Activated B cell treated with CpG ODN at 0.5 μM for 24 hours (primary cell): ENCODE results near the gene SPSB1. TPM values are rescaled to one million over a fixed set of nuclear protein-coding genes. Genes with fewer than 3 reads are reported as not detected.

ENCODE experiments used
- ATAC-seq: fragments of 200-7000 bp; cut with Tn5 transposase; one replicate; pipeline ENCODE4 v1.10.0; 2021; ENCODE audit warnings: low read depth, mild to moderate bottlenecking, moderate library complexity
- CTCF ChIA-PET: fragments of 350-600 bp; sonication (Branson Sonifier 250); formaldehyde crosslinking; loops from one replicate; lab custom pipeline; 2021; ENCODE audit warnings: antibody characterized with exemption; lab: Charles Lee
- POLR2A ChIA-PET: fragments of 350-600 bp; sonication (Branson Sonifier 250); formaldehyde crosslinking; loops from one replicate; lab custom pipeline; 2021; ENCODE audit warnings: antibody characterized with exemption; lab: Charles Lee
- DNase-seq: peaks from one replicate; pipeline ENCODE4 v3.0.0; 2022
- H3K27ac Mint-ChIP-seq: one replicate; pipeline ENCODE4 v1.8.0; 2020; ENCODE audit warnings: mixed read lengths
- H3K27me3 Mint-ChIP-seq: one replicate; pipeline ENCODE4 v1.8.0; 2021; ENCODE audit warnings: mixed read lengths
- H3K36me3 Mint-ChIP-seq: one replicate; pipeline ENCODE4 v1.8.0; 2021; ENCODE audit warnings: low read depth, mixed read lengths
- H3K4me1 Mint-ChIP-seq: one replicate; pipeline ENCODE4 v1.8.0; 2021; ENCODE audit warnings: mixed read lengths
- H3K4me3 Mint-ChIP-seq: one replicate; pipeline ENCODE4 v1.8.0; 2020; ENCODE audit warnings: mild to moderate bottlenecking, mixed read lengths
- H3K9me3 Mint-ChIP-seq: one replicate; pipeline ENCODE4 v1.8.0; 2020; ENCODE audit warnings: mixed read lengths
- CTCF ChIP-seq: fragments of 200-600 bp; IDR thresholded peaks from one replicate; pipeline ENCODE4 v1.8.0; 2022; ENCODE audit warnings: antibody characterized with exemption, mild to moderate bottlenecking
- intact Hi-C: fragments of 100-400 bp; cut with micrococcal nuclease; formaldehyde crosslinking; loops from one replicate; pipeline ENCODE4 v1.15.1; 2024
- total RNA-seq: library from RNA; stranded (reverse); gene quantifications from 2 replicates; pipeline ENCODE4 v1.2.3, GENCODE V29; 2022

SPSB1 gene
- total RNA-seq, 1 donor from 2014 or later = 6.1 TPM

DNA sequence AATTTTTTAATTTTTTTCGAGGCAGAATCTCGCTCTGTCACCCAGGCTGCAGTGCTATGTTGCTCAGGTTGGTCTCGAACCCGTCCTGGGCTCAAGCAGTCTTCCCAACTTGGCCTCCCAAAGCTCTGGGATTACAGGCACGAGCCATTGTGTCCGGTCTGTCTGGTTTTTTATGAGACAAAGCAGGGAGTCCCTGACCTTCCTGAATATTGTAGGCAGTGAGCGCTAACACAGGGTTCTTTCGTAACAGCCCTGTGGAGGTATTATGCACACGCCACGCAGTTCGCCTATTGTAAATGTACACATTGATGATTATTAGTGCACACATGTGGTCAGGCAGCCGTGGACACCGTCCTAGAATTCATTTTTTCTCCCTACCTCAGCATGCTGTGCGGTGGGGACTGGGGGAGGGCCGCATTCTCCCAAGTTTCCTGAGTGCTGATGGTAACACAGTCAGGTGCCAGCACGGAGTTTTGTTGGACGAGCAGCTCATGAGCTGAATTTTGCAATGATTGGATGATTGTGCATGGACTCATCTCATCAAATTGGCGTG is 19.6 kb downstream of the SPSB1 start:
- DNase-seq = no peak
- H3K9me3 Mint-ChIP-seq = no peaks in the 10 kb centered on the region
- CTCF ChIA-PET = no interaction called here
- H3K4me1 Mint-ChIP-seq = peaks cover 8% of the 10 kb centered on the region
- no peaks in the 10 kb centered on the region for H3K27me3 Mint-ChIP-seq
- H3K4me3 Mint-ChIP-seq = no peak overlapping the region
- H3K27ac Mint-ChIP-seq = no peak overlapping the region
- intact Hi-C loops = no loop called here
- no peak for TF ChIP-seq CTCF
- ATAC-seq = no peak
- POLR2A ChIA-PET = no interaction called here
- H3K36me3 Mint-ChIP-seq = no peaks in the 10 kb centered on the region

DNA sequence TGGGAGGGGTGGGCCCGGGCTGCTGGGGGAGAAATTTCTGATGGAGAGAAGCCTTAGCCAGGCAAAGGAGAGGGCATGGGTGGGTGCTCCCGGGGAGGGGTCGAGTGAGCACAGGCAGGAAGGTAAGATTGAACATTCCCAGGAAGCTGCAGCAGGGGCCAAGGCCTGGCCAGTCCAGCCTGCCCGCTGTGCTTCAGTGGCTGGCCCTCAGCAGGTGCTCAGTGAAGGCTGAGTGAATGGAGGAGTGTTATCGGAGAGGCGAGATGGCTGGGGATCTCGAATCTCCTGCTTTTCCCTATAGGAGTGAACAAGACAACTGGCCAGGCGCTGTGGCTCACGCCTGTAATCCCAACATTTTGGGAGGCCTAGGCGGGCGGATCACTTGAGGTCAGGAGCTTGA is 20.9 kb downstream of the SPSB1 start:
- TF ChIP-seq CTCF = no peak
- Mint-ChIP-seq H3K9me3 (no peaks in the 10 kb centered on the region), H3K36me3 (no peaks in the 10 kb centered on the region), H3K27me3 (no peaks in the 10 kb centered on the region), H3K27ac (no peak overlapping the region), H3K4me1 (peaks cover 14% of the 10 kb centered on the region), H3K4me3 (no peak overlapping the region)
- POLR2A ChIA-PET = no interaction called here
- intact Hi-C loops = no loop called here
- CTCF ChIA-PET = interaction anchor here (1.0 kb wide), 1 partner anchor 24 kb away, joined by 3 read pairs; no protein-coding TSS in a partner anchor
- DNase-seq = no peak
- ATAC-seq = no peak

DNA sequence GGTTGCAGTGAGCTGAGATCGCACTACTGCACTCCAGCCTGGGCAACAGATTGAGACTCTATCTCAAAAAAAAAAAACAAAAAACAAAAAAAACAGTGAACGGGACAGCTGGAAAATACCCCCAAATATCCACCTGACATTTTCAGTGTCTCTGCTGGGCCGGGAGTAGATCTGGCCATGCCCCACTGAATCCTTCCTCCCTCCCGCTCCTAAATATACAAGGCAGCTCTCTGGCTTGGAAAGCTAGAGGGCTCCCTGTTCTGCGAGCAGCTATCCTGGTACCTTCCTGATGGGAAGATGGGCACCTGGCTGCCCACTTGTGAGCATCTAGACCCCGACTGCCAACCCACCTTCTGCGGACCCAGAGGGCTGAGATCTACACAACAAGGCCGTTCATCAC is 21.4 kb downstream of the SPSB1 start:
- TF ChIP-seq CTCF = no peak
- ATAC-seq = no peak
- Mint-ChIP-seq H3K27me3 (no peaks in the 10 kb centered on the region), H3K4me3 (no peak overlapping the region), H3K4me1 (peaks cover 17% of the 10 kb centered on the region), H3K9me3 (no peaks in the 10 kb centered on the region), H3K27ac (no peak overlapping the region), H3K36me3 (no peaks in the 10 kb centered on the region)
- intact Hi-C loops = no loop called here
- ChIA-PET CTCF (interaction anchor here (1.0 kb wide), 1 partner anchor 25 kb away, joined by 3 read pairs; no protein-coding TSS in a partner anchor), POLR2A (no interaction called here)
- no peak for DNase-seq

DNA sequence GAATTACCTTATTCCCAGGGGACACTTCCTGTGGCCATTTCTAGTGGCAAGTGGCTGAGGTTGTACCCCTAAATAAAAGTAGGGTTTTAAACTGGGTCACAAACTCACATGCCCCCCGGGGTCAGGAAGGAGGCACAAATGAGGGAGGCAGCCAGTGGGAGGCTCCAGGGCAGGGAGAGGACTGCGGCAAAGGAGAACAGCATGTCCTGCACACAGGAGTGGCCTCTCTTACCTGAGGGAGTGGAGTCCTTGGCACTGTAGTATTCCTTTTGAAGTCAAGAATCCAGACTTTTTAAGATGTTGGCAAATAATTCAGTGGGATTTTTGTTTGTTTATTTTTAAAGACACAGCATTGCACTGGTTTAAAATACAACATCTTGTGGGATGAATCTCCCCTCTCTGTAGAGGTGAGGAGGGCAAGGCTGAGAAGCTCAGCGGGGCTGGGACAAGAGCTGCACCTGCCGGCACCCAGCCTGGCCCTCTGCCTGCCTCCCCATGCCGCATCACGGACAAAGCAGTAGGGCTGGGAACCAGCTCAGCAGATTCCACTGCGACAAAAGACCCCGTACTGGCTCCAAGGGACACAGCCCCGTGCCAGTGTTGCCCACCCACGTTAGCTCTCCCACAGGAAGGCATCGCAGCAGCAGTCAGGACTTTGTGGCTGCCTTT is 22.2 kb downstream of the SPSB1 start:
- no peak for ATAC-seq
- ChIA-PET POLR2A (no interaction called here), CTCF (interaction anchor here (1.0 kb wide), 1 partner anchor 26 kb away, joined by 3 read pairs; no protein-coding TSS in a partner anchor)
- Mint-ChIP-seq H3K9me3 (no peaks in the 10 kb centered on the region), H3K4me1 (peaks cover 22% of the 10 kb centered on the region), H3K36me3 (no peaks in the 10 kb centered on the region), H3K27me3 (no peaks in the 10 kb centered on the region), H3K4me3 (no peak overlapping the region), H3K27ac (no peak overlapping the region)
- no peak for TF ChIP-seq CTCF
- intact Hi-C loops = no loop called here
- DNase-seq = no peak

- no peaks in the 10 kb centered on the region for H3K36me3 Mint-ChIP-seq
- H3K4me3 Mint-ChIP-seq = no peak overlapping the region
- no peaks in the 10 kb centered on the region for H3K9me3 Mint-ChIP-seq
- no peak for DNase-seq
- POLR2A ChIA-PET = no interaction called here
- no peak for TF ChIP-seq CTCF
- intact Hi-C loops = no loop called here
- ATAC-seq = no peak
- H3K27me3 Mint-ChIP-seq = no peaks in the 10 kb centered on the region
- H3K4me1 Mint-ChIP-seq = peaks cover 29% of the 10 kb centered on the region
- no peak overlapping the region for H3K27ac Mint-ChIP-seq
- CTCF ChIA-PET = no interaction called here
Observed at GRCh38 chr1:9315411-9316079, 22.9 kb downstream of the SPSB1 start.
